HEK293T (cell line): ENCODE data around the gene CAPN9.

Source experiments
- ARNT ChIP-seq: fragments of 450-650 bp; IDR thresholded peaks from 2 replicates; pipeline ENCODE4 v1.6.1; 2017; ENCODE audit warnings: mild to moderate bottlenecking
- CTBP1 ChIP-seq: fragments of 450-650 bp; IDR thresholded peaks from 2 replicates; pipeline ENCODE4 v1.6.1; 2016; ENCODE audit warnings: borderline replicate concordance
- ELF4 ChIP-seq: fragments of 450-650 bp; IDR thresholded peaks from 2 replicates; pipeline ENCODE4 v1.6.1; 2017; ENCODE audit warnings: antibody characterized with exemption
- FOXA1 ChIP-seq: fragments of 450-650 bp; IDR thresholded peaks from 2 replicates; pipeline ENCODE4 v1.6.1; 2016; ENCODE audit warnings: mild to moderate bottlenecking
- HDGF ChIP-seq: fragments of 450-650 bp; IDR thresholded peaks from 2 replicates; pipeline ENCODE4 v1.6.1; 2017; ENCODE audit warnings: antibody characterized with exemption, borderline replicate concordance
- L3MBTL2 ChIP-seq: fragments of 450-650 bp; conservative IDR thresholded peaks from 2 replicates; pipeline ENCODE4 v1.6.1; 2016; ENCODE audit warnings: mild to moderate bottlenecking
- NFRKB ChIP-seq: fragments of 450-650 bp; IDR thresholded peaks from 2 replicates; pipeline ENCODE4 v1.6.1; 2016; ENCODE audit warnings: mild to moderate bottlenecking, moderate library complexity
- SP1 ChIP-seq: fragments of 450-650 bp; IDR thresholded peaks from 2 replicates; pipeline ENCODE4 v1.6.1; 2017
- SUZ12 ChIP-seq: fragments of 450-650 bp; IDR thresholded peaks from 2 replicates; pipeline ENCODE4 v1.6.1; 2016; ENCODE audit warnings: mild to moderate bottlenecking
- TARDBP ChIP-seq: fragments of 450-650 bp; IDR thresholded peaks from 2 replicates; pipeline ENCODE4 v1.6.1; 2016
- ZNF384 ChIP-seq: fragments of 450-650 bp; IDR thresholded peaks from 2 replicates; pipeline ENCODE4 v1.6.1; 2016
- TF ChIP-seq, protein P1 (sequence below): fragments of 450-650 bp; IDR thresholded peaks from 2 replicates; pipeline ENCODE4 v1.6.1; 2016

DNA sequence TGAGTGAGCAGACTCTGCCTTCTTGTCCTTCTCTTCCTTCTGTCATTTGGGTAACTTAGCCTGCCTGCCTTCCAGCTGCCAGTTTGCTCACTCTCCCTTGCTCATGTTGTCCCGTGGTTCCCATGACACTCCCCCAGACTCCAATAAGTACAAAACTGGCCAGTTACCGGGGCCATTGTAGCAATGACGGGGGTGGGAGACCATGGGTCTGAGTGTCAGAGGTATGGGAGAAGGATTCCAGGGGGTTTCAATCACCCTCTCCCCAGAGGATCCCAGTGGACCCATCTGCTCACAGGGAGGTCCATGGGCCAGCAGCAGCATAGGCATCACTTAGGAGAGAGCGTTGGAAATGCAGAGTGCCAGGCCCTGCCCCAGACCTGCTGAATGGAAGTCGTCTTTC is 51.3 kb downstream of the CAPN9 start:
- TF ChIP-seq SP1 (no peak), NFRKB (no peak), ARNT (no peak), SUZ12 (no peak), ELF4 (no peak), FOXA1 (no peak), TARDBP (no peak), L3MBTL2 (no peak), HDGF (no peak), CTBP1 (no peak), ZNF384 (no peak)
- TF ChIP-seq, protein P1, sequence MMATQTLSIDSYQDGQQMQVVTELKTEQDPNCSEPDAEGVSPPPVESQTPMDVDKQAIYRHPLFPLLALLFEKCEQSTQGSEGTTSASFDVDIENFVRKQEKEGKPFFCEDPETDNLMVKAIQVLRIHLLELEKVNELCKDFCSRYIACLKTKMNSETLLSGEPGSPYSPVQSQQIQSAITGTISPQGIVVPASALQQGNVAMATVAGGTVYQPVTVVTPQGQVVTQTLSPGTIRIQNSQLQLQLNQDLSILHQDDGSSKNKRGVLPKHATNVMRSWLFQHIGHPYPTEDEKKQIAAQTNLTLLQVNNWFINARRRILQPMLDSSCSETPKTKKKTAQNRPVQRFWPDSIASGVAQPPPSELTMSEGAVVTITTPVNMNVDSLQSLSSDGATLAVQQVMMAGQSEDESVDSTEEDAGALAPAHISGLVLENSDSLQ = no peak
